ENCODE measurements around the gene PMAIP1.
"Not testable (repeated sequence)": the region's sequence is repeated elsewhere in the genome, so short reads cannot be mapped to it uniquely, and the experiment has no call there.

PMAIP1 gene

GRCh38 chr18:59884351-59884750 lies 15.4 kb upstream of the PMAIP1 start:
- DNase-seq (ENCODE audit: low read depth) = no peak

DNA sequence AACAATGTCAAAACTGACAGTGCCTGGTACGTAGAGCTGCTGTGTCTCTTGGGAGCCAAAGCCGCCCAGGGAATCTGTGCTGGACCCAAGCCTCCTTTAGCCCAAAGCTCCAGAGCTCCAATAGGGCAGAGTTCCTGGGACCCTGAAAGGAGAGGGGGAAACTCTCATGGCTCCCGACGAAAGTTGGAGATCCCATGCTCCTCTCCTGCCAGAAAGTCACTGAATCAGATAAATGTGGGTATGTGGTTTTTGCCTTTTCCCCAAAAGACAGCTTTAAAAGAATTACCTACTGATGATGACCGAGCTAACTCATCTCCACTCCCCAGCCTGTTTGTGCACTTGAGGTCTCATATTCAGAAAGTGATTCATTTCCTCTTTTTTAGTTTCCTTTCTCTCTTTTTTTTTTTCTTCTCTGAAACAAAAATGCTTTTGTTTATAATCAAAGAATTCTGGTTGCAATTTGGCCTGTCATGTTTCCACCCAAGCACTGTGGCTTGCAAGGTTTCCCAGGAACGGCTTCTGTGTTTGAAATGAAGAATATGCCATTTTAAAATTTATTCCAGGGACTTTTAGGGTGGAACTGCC lies 14.1 kb upstream of the PMAIP1 start:
- DNase-seq (ENCODE audit: low read depth) = peak; percentile 97

DNA sequence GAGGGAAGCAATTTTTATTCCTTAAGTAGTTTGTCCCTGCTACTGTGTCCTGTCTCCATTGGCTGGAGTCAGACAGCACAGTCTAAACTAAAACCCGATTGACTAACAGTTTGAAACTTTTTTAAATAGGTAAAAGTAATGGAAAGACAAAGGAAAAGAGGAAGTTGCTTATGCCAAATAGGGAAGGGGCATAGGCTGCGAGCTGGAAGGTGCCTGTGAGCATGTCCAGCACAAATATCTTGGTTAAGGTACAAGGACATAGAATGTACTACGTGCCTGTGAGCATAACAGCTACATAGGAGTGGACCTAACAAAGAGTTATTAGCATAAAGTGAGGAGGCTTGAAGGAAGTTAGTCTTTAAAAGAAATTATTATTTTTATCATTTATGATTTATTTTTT lies 13.4 kb upstream of the PMAIP1 start:
- DNase-seq (ENCODE audit: low read depth) = not testable (repeated sequence)

DNA sequence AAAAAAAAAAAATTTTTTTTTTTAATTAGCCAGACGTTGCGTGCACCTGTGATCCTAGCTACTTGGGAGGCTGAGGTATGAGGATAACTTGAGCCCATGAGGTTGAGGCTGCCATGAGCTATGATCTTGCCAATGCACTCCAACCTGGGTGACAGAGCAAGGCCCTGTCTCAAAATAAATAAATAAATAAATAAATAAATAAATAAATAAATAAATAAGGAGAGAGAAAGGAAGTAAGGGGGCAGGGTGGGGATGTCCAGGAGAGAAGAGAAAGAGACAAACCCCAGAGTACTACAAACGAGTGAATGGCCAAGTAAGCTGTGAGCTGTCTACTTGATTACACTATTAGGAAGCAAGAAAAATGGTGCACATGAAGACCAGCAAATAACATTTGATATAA lies 7.7 kb upstream of the PMAIP1 start:
- DNase-seq (ENCODE audit: low read depth) = no peak

DNA sequence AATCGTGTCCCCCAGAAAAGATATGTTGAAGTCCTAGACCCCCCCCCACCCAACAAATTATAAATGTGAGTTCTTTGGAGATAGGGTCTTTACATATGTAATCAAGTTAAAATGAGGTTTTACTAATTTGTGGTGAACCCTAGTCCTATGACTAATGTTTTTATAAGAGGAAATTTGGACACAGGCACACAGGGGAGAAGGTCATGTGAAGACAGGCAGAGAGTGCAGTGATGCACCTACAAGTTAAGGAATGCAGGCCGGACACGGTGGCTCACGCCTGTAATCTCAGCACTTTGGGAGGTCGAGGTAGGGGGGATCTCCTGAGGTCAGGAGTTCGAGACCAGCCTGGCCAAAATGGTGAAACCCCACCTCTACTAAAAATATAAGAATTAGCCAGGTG lies 5.8 kb upstream of the PMAIP1 start:
- DNase-seq (ENCODE audit: low read depth) = no peak

- no peak for DNase-seq (ENCODE audit: low read depth)
These were observed 2.4 kb upstream of the PMAIP1 start for GRCh38 chr18:59897321-59897954.

- no peak for DNase-seq (ENCODE audit: low read depth)
These were observed 1.7 kb upstream of the PMAIP1 start for GRCh38 chr18:59898093-59898492.

DNA sequence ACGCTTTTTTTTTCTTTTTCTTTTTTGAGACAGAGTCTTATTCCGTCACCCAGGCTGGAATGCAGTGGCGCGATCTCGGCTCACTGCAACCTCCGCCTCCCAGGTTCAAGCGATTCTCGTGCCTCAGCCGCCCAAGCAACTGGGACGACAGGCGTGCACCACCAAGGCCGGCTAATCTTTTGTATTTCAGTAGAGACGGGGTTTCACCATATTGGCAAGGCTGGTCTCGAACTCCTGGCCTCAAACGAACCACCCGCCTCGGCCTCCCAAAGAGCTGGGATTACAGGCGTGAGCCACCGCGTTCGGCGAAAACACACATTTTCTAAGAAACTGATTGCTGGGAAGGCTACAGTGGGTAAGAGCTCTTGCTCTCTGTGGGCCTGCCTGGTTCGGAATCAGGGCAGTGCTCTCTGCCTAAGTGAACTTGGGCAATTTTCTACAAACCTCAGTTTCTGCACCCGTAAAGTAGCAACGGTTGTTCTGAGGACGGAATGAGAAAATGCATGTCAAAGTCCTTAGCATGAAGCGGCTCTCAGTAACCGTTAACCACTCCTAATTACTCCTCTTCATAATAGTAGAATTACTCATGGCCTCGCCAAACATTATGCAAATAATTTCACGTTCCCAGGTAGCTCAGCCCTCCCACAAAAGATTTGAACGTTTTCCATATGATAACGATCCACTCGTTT lies 1.0 kb upstream of the PMAIP1 start:
- no peak for DNase-seq (ENCODE audit: low read depth)

GRCh38 chr18:59900222-59901128 lies 679 bp downstream of the PMAIP1 start:
- peak; percentile 88 for DNase-seq (ENCODE audit: low read depth)

DNA sequence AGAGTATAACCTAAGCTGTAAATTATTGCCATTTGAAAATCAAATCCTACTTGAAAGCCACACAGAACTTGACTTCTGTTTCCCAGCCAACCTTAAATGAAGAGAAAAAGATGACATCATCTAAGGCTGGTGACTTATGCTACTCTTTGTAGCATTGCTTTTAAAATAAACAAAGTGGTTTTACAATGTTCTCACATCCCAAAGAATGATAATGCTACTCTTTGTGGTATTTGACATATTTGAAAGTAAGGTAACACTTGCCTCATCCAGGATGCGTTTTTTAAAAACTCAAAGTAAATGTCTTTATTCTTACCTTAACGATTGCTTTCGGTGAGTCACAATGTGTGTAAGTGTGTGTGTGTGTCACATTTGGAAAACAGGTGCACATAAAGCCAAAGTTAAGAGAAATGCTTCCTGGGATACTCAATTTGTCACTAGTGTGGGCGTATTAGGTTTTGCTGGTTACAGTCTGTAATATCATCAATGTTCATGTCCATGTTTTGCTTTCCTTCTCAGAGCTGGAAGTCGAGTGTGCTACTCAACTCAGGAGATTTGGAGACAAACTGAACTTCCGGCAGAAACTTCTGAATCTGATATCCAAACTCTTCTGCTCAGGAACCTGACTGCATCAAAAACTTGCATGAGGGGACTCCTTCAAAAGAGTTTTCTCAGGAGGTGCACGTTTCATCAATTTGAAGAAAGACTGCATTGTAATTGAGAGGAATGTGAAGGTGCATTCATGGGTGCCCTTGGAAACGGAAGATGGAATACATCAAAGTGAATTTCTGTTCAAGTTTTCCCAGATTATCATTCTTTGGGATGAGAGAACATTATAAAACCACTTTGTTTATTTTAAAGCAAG lies 2.6 kb downstream of the PMAIP1 start:
- DNase-seq (ENCODE audit: low read depth) = peak; percentile 94

GRCh38 chr18:59902993-59903610 lies 3.3 kb downstream of the PMAIP1 start:
- no peak for DNase-seq (ENCODE audit: low read depth)

DNA sequence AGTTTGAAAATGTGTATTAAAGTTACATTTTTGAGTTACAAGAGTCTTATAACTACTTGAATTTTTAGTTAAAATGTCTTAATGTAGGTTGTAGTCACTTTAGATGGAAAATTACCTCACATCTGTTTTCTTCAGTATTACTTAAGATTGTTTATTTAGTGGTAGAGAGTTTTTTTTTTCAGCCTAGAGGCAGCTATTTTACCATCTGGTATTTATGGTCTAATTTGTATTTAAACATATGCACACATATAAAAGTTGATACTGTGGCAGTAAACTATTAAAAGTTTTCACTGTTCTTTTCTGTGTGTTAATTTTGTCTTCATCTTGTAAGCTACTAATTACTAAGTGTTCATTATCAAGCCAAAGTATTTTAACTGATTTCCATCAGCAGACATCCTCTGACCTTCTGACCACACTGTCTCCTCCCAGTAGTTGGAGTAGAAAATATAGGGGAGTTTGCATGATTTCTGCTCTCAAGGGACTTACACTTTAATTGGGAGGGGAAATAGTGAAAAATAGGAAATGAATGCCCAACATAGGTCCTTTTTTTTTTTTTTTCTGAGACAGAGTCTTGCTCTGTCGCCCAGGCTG lies 4.3 kb downstream of the PMAIP1 start:
- DNase-seq (ENCODE audit: low read depth) = peak; percentile 59

GRCh38 chr18:59905686-59906091 lies 5.9 kb downstream of the PMAIP1 start:
- DNase-seq (ENCODE audit: low read depth) = no peak

DNA sequence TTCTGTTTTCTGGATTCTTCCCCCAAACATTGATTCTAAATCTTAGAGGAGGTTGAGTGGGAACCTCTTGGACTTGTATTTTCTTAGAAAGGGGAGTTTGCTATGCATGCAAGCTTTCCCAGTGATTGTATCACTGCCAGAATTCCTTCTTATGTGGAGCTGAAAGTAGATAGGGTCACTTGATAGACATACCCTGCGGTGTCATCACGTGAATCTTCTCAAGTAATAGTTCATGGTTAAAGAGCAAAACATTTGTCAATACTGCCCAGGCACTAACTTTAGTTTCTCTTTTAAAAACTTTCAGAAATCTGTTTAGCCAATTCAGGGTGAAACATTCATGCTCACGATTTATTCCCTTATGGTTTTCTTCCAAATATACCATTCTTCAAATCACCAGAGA lies 6.4 kb downstream of the PMAIP1 start:
- DNase-seq (ENCODE audit: low read depth) = no peak

GRCh38 chr18:59907172-59907571 lies 7.4 kb downstream of the PMAIP1 start:
- peak; percentile 62 for DNase-seq (ENCODE audit: low read depth)

DNA sequence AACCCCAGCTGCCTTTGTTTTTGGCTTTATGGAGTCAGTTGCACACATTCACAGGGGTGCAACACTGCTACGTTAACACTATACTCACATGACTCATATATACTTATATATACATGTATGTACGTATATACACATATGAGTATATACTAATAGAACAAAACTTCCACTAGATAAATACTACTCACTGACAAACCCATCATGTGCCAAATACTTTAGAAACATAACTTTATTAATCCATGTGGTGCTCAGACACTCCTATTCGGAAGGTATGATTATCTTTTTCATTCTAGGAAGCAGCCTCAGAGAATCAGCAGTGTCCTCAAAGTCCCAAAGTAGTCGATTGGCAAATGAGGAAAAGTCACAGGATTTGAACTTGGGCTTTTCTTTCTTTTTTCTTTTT lies 7.9 kb downstream of the PMAIP1 start:
- no peak for DNase-seq (ENCODE audit: low read depth)

GRCh38 chr18:59908799-59909198 lies 9.0 kb downstream of the PMAIP1 start:
- peak; percentile 58 for DNase-seq (ENCODE audit: low read depth)

DNA sequence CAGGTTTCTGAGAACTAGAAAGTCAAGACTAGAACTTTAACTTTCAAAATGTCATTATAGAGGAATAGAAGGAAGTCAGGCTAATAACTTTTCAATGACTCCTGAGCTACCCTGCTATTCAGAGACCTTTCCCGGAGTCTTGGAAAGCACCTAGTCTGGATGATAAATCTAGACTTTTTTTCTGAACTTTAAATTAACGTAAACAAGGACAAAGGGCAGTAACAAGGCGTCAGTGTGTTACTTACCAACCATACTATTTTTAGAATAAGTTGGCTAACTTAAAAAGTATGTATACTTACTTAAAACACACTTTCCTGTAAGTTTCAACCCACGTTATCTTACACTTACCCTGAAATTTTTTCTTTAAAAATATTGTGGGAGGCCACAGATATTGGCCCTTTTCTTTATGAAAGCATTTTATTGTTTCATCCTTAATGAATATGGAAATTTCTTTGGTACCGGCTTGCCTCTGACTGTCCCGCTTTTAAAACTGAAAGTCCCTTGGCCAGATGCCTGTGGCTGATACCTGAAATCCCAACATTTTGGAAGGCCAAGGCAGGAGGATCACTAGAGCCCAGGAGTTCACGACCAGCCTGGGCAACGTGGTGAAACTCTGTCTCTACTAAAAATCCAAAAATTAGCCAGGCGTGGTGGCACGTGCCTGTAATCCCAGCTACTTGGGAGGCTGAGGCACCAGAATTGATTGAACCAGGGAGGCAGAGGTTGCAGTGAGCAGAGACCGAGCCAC lies 9.7 kb downstream of the PMAIP1 start:
- DNase-seq (ENCODE audit: low read depth) = no peak

GRCh38 chr18:59910967-59911366 lies 11.2 kb downstream of the PMAIP1 start:
- DNase-seq (ENCODE audit: low read depth) = no peak

- no peak for DNase-seq (ENCODE audit: low read depth)
These were observed 11.8 kb downstream of the PMAIP1 start for GRCh38 chr18:59911600-59911999.
